Inflammatory macrophage treated with lipopolysaccharide for 1 hour (primary cell): ENCODE measurements around the gene CBFA2T2.
A peak's percentile ranks its signal among the peaks of the same experiment; 100 is the strongest.
"Not testable (repeated sequence)": the region's sequence is repeated elsewhere in the genome, so short reads cannot be mapped to it uniquely, and the experiment has no call there.

Source experiments
- DNase-seq, 2 donors: peaks; one replicate each; pipeline ENCODE4 v3.0.0-alpha.2; 2020 to 2022

The CBFA2T2 gene

GRCh38 chr20:33685328-33686099 lies 195.6 kb downstream of the CBFA2T2 start:
- DNase-seq: peak; percentile 29 to 41

DNA sequence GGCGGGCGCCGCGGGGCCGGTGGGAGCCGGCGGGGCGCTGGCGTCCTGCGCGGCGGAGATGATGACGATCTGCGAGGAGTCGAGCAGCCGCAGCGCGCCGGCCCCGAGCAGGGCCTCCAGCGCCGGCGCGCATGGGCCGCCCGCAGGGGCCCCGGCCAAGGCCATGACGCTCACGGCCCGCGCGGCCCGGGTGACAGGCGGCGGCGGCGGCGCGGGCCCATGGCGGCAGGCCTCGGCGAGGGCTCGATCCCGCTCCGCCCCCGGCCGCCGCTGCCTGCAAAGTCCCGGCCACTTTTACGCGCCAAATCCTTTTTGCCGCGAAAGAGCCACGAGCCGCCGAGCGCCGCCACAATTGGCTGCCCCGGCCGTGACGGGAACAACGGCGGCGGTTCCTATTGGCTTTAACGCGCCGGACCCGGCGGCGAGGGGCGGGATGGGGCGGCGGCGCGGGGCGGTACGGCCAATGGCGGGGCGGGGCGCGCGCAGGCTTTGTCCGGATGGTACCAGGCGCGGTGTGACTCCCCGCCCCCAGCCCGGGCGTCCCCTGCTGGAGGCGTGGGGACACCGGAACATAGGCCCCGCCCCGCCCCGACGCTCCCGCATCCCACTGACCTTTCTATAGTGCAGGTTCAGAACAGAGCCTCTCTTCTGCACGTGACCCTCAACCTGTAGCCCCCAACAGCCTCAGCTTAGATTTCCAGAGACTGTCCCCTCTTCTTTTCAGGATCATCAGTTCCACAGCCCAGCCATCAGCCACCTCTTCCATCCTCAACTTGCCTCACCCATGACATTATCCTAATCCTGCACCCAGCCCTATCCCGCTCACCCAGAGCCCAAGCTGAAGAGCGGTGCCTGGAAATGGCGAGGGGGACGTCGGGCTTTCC lies 196.4 kb downstream of the CBFA2T2 start, which contains the start of gene E2F1:
Gene E2F1, minus strand, starts transcription at position 286 of the 884 bp plus-strand sequence. Its CDS starts 121 bp downstream, at position 165.
- peak; percentile 91 to 96 for DNase-seq

GRCh38 chr20:33686984-33687366 lies 197.1 kb downstream of the CBFA2T2 start:
- no peak for DNase-seq

GRCh38 chr20:33687370-33687915 lies 197.5 kb downstream of the CBFA2T2 start:
- peak; percentile 22 to 48 for DNase-seq

DNA sequence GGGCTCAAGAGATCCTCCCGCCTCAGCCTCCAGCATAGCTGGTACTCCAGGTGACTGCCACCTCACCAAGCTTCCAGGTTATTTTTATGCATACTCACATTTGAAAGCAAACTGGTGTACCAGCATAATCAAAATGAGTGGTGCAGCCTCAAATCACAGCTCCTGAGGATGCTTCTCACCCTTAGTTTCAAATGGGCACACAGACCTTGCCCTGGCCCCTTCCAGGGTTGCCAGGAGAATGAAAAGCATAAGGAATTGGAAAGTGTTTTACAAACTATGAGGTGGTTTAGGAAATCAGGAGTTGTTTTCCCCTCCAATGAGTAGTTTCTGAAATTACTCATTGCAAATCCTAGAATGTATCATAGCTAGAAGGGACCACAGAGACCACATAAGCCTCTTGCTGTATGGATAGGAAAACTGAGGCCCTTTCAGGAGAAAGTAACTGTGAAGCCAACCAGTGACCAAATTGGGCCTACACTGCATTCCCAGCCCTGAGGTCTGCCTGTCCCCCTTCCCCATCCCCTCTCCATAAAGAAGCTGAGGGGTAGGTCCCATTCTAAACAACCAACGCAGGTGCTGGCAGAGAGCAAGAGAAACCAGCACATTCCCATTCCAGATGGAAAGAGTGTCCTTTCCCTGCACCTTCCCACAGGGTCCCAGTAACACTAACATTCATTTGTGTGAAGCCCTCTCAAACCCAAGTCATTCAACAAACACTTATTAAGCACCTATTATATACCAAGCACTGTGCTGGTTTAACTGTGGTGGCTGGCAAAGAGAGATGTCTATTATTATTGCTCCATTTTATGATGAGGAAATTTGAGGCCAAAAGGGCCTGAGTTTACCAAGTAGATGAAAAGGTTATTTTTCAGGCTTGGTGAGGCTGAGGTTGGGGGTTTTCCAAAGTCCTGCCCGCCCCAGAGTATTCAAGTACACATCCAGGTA lies 198.4 kb downstream of the CBFA2T2 start:
- DNase-seq: no peak

DNA sequence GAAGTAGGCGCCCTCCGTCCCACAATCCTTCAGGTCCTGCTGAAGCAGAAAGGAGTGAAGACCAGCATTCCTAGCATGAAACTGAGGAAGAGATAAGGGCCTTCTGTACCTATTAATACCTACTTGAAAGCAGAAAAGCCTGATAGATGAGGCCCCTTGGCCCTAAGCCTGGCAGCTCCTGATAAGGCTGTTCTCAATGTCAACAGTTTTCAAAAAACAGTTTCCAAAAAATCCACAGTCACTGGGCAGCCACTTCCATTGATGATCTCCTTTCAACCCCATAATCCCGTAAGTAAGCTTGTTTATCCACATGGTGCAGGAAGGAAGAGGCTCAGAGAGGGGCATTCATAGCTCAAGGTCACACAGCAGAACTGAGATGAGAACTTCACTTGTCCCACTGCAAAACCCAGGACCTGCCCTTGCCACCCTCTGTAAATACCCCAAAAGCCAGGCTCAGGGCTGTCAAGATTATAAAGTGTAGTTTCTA lies 199.1 kb downstream of the CBFA2T2 start:
- DNase-seq: no peak

DNA sequence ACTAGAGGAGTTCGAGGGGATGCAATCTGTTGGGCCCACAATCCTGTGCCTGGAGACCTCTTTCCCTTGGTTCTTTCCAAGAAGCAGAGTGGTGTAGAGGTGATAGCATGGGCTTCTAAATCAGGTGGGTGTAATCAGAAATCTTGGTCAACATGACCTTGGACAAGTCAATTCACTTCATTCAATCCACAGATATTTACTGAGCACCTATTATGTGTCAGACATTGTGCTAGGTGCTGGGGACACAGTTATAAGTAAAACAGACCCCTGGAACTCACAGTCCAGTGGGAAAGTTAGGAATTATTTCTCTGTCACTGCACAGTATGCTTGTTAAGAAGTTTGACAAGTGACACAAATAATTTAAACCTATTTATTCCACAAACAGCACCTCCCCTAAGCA lies 199.6 kb downstream of the CBFA2T2 start:
- DNase-seq: no peak

DNA sequence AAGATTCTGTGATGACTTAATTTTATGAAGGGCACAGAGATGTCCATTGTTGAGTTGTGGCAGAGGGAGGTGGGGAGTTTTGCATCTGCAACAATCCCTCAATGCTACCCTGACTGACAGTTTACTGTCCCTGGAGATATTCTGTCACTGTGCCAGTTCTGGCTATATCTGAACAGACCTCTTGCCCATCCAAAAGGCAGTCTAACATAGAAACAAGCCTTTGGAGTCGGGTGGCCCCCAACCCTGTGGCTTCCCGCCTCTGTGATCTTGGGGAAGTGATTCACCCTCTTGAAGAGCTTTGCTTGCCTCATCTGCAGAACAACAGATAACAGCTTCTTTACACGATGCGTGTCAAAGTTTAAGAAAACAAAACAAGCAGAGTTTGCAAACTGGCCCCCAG lies 200.1 kb downstream of the CBFA2T2 start:
- DNase-seq: peak; percentile 29 to 49

GRCh38 chr20:33693289-33693688 lies 203.4 kb downstream of the CBFA2T2 start:
- DNase-seq: no peak

DNA sequence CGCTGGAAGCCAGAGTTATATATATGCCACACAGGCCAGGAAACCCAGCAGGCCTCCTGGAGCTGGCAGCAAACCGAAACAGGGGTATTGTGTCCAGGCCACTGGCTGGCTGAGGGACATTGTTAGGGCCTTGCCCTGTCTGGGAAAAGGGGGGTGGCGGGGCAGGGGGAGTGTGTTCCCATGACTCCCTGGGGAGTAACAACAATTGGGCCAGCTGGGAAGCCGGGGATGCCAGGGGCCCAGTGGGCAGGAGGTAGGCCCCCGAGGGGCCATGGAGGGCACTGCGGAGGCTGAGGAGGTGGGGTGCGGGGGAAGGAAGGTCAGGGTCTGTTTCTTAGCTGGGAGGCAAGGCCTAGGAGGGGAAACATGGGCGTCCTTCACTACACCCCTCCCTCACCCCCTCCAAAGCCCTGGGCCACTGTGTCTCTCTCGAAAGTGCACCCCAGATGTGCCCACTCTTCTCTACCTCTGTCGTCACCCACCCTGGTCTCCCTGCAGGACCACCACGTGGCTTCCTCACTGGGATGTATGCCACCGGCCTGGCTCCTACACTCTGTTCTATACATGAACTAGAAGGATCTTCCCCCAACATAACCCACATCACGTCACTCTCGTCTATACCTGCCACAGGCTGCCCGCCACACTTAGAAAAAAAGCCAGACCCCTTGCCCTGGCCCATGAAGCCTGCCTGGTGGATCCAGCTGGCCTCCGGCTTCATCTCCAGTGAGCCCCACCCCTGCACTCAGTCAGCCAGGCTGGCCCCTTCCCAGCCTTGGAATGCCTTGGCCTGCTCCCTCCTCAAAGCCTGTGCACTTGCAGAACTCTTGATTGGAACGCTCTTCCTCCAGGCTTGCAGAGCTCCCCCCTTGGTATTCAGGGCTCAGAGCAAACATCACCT lies 204.1 kb downstream of the CBFA2T2 start:
- no peak for DNase-seq

DNA sequence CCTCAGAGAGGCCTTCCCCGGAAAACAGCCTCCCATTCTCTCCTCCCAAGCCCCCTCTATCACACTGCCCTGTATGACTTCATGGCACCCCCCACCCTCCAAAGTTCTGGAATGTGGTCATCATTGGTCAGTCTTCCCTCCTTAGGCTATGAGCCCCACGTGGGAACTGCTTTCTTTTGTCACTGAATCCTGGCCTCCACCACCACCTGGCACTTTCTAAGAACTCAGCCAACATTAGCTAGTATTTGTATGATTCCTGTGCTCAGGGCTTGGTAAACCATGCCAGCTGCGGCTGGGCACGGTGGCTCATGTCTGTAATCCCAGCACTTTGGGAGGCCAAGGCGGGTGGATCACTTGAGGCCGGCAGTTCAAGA lies 204.7 kb downstream of the CBFA2T2 start:
- DNase-seq: no peak

DNA sequence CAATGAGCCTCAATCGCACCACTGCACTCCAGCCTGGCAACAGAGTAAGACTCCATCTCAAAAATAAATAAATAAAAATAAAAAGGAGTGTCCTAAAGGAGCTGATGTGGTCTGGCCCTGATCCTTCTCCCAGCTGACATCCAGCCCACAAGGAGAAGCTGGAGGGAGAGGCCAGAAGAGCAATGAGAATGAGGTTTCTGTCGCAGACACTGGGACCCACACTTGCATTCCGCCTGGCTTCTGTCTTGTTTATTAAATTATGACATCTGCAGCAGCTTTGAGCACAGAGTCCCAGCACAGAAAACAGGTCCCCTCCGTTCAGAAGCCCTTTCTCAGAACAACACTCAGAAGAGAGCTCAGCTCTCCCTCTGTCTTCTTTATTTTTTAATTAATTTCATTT lies 206.6 kb downstream of the CBFA2T2 start:
- no peak for DNase-seq

DNA sequence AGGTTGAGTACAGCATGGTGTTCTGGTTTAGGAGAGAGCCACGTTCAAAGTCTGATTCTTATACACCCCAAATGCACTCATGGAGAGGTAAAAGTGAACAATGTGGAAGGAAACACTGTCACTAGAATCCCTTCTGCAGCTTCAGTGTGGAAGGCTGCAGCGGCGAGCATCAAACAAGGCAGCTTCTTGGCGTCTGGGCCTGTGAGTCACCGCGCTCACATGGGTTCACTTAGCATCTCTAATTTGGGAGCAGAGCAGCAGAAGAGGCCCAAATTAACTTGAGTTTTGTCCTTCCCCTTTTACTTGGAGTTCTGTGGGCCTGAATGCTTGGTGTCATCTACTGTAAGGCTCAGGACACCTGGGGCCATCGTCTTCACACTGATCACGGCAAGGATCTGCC lies 207.2 kb downstream of the CBFA2T2 start:
- no peak for DNase-seq

GRCh38 chr20:33698966-33699365 lies 209.1 kb downstream of the CBFA2T2 start:
- DNase-seq: not testable (repeated sequence)
